K562 treated with DMSO at 1 percent for 24 hours (cell line): ENCODE results near the gene RNF222. TPM values are rescaled to one million over a fixed set of nuclear protein-coding genes. Genes with fewer than 3 reads are reported as not detected.

ENCODE experiments used
- total RNA-seq: library from RNA; unstranded; fragments of 300-600 nt; gene quantifications from 2 replicates; pipeline ENCODE4 v1.2.3, GENCODE V29; 2022; ENCODE audit warnings: low read depth; ENCODE audit not compliant: insufficient read depth

Gene RNF222
- total RNA-seq = not detected in 2 replicates

GRCh38 chr17:8397636-8398035 lies at the start of gene RNF222:
TSS of gene RNF222 (minus strand) at chr17:8397827. CDS start at chr17:8393461, 4,366 bp downstream.

GRCh38 chr17:8435245-8436168 lies 37.9 kb upstream of the RNF222 start, which contains the start of gene NDEL1:
TSS of gene NDEL1 (plus strand) at chr17:8435884. CDS start at chr17:8444272, 8,388 bp downstream.

GRCh38 chr17:8383143-8383822 lies 14.3 kb downstream of the RNF222 start, which contains the start of gene RPL26:
TSS of gene RPL26 (minus strand) at chr17:8383193. CDS start at chr17:8382310, 883 bp downstream.

GRCh38 chr17:8376271-8377067 lies 21.2 kb downstream of the RNF222 start, which contains the start of gene KRABD2:
TSS of gene KRABD2 (minus strand) at chr17:8376704.

Other genes starting within 250 kb of the RNF222 start
- gene PER1, start 245.4 kb downstream of the RNF222 start, total RNA-seq = 11.4 and 15.0 TPM in 2 replicates
- 27.2 and 30.7 TPM in 2 replicates for gene VAMP2, start 234.9 kb downstream of the RNF222 start, total RNA-seq
- 20.4 and 26.3 TPM in 2 replicates for gene TMEM107, start 221.4 kb downstream of the RNF222 start, total RNA-seq
- 15.7 and 16.8 TPM in 2 replicates for gene BORCS6, start 207.6 kb downstream of the RNF222 start, total RNA-seq
- gene AURKB, start 187.3 kb downstream of the RNF222 start, total RNA-seq = 188 and 206 TPM in 2 replicates
- 6.6 and 7.6 TPM in 2 replicates for gene CTC1, start 149.8 kb downstream of the RNF222 start, total RNA-seq
- 11.0 and 14.8 TPM in 2 replicates for gene PFAS, start 148.5 kb downstream of the RNF222 start, total RNA-seq
- gene RANGRF, start 109.2 kb downstream of the RNF222 start, total RNA-seq = 18.6 and 20.0 TPM in 2 replicates
- 8.3 and 9.0 TPM in 2 replicates for gene SLC25A35, start 102.4 kb downstream of the RNF222 start, total RNA-seq
- gene ARHGEF15, start 87.6 kb downstream of the RNF222 start, total RNA-seq = not detected in 2 replicates
- gene ODF4, start 58.0 kb downstream of the RNF222 start, total RNA-seq = not detected in 2 replicates
- gene RPL26, start 14.6 kb downstream of the RNF222 start, total RNA-seq = 4,208 and 4,686 TPM in 2 replicates
- 26.2 and 28.8 TPM in 2 replicates for gene NDEL1, start 38.1 kb upstream of the RNF222 start, total RNA-seq
- 30.8 and 46.3 TPM in 2 replicates for gene MYH10, start 232.9 kb upstream of the RNF222 start, total RNA-seq